HG02973 (cell line): ENCODE data around the gene BBX.

Source experiments
- ATAC-seq: cut with Tn5 transposase; IDR thresholded peaks from one replicate; pipeline ENCODE4 v1.9.1; 2021; ENCODE audit warnings: moderate library complexity; ENCODE audit not compliant: unreplicated experiment

The BBX gene

GRCh38 chr3:107794664-107795443 lies 272.1 kb downstream of the BBX start:
- ATAC-seq, result no peak

GRCh38 chr3:107795514-107796094 lies 272.8 kb downstream of the BBX start:
- no peak for ATAC-seq

GRCh38 chr3:107796791-107797190 lies 274.0 kb downstream of the BBX start:
- no peak for ATAC-seq

GRCh38 chr3:107797586-107797985 lies 274.8 kb downstream of the BBX start:
- ATAC-seq, result no peak

GRCh38 chr3:107798381-107798780 lies 275.6 kb downstream of the BBX start:
- no peak for ATAC-seq

- ATAC-seq, result no peak
These were observed 277.9 kb downstream of the BBX start for GRCh38 chr3:107800710-107801109.

- ATAC-seq, result no peak
These were observed 280.4 kb downstream of the BBX start for GRCh38 chr3:107803170-107803569.

GRCh38 chr3:107806021-107806420 lies 283.3 kb downstream of the BBX start:
- no peak for ATAC-seq

- ATAC-seq, result no peak
These were observed 283.8 kb downstream of the BBX start for GRCh38 chr3:107806536-107806935.

GRCh38 chr3:107810171-107811071 lies 287.7 kb downstream of the BBX start:
- ATAC-seq, result peak; percentile 54

GRCh38 chr3:107813026-107813425 lies 290.3 kb downstream of the BBX start:
- ATAC-seq, result no peak

GRCh38 chr3:107816107-107816506 lies 293.3 kb downstream of the BBX start:
- no peak for ATAC-seq

- no peak for ATAC-seq
These were observed 294.3 kb downstream of the BBX start for GRCh38 chr3:107817076-107817475.

- no peak for ATAC-seq
These were observed 295.3 kb downstream of the BBX start for GRCh38 chr3:107818025-107818424.

- no peak for ATAC-seq
These were observed 296.9 kb downstream of the BBX start for GRCh38 chr3:107819656-107820055.

- ATAC-seq, result no peak
These were observed 299.5 kb downstream of the BBX start for GRCh38 chr3:107822308-107822707.

GRCh38 chr3:107824822-107825371 lies 302.1 kb downstream of the BBX start:
- no peak for ATAC-seq

- no peak for ATAC-seq
These were observed 302.8 kb downstream of the BBX start for GRCh38 chr3:107825556-107825955.

- no peak for ATAC-seq
These were observed 304.0 kb downstream of the BBX start for GRCh38 chr3:107826727-107827126.

- ATAC-seq, result no peak
These were observed 306.4 kb downstream of the BBX start for GRCh38 chr3:107829185-107829584.

GRCh38 chr3:107831590-107831989 lies 308.8 kb downstream of the BBX start:
- ATAC-seq, result no peak
